Activated T-cell treated with anti-CD3 and anti-CD28 coated beads, Interleukin-2, amount 50 U/mL, for 4 hours (primary cell): ENCODE results near the gene SIK3. TPM values are rescaled to one million over a fixed set of nuclear protein-coding genes. Genes with fewer than 3 reads are reported as not detected.
"Not testable (repeated sequence)": the region's sequence is repeated elsewhere in the genome, so short reads cannot be mapped to it uniquely, and the experiment has no call there.

Experiments
- ATAC-seq, 2 donors: fragments of 200-7000 bp; cut with Tn5 transposase; one replicate each; pipeline ENCODE4 v1.10.0; 2021
- DNase-seq: peaks from one replicate; pipeline ENCODE4 v3.0.0-alpha.2; 2020
- H3K27me3 Mint-ChIP-seq: one replicate; pipeline ENCODE4 v1.8.0; 2021; ENCODE audit warnings: low read depth, mixed read lengths
- H3K36me3 Mint-ChIP-seq: one replicate; pipeline ENCODE4 v1.8.0; 2022; ENCODE audit warnings: mixed read lengths; ENCODE audit not compliant: insufficient read depth
- H3K4me1 Mint-ChIP-seq: one replicate; pipeline ENCODE4 v1.8.0; 2021; ENCODE audit warnings: low read depth, mixed read lengths
- H3K4me3 Mint-ChIP-seq: one replicate; pipeline ENCODE4 v1.8.0; 2021; ENCODE audit warnings: mild to moderate bottlenecking, moderate library complexity, mixed read lengths
- H3K9me3 Mint-ChIP-seq: one replicate; pipeline ENCODE4 v1.8.0; 2021; ENCODE audit warnings: mixed read lengths
- total RNA-seq, 3 donors: library from RNA; stranded (reverse); gene quantifications; one replicate each; pipeline ENCODE4 v1.2.1, GENCODE V29; 2021

The SIK3 gene
- total RNA-seq, 3 donors from 2014 or later = 28.7 to 48.8 (median 36.5) TPM

- no peak for DNase-seq
- no peak for ATAC-seq
- peaks cover 4% of the 10 kb centered on the region for H3K27me3 Mint-ChIP-seq
- no peaks in the 10 kb centered on the region for H3K4me1 Mint-ChIP-seq
- H3K4me3 Mint-ChIP-seq = no peak overlapping the region
- H3K9me3 Mint-ChIP-seq = no peaks in the 10 kb centered on the region
- no peaks in the 10 kb centered on the region for H3K36me3 Mint-ChIP-seq
Observed at GRCh38 chr11:117126223-117126965, 28.2 kb upstream of the SIK3 start.

- no peaks in the 10 kb centered on the region for H3K36me3 Mint-ChIP-seq
- no peak overlapping the region for H3K4me3 Mint-ChIP-seq
- DNase-seq (no peak), ATAC-seq (no peak)
- no peaks in the 10 kb centered on the region for H3K4me1 Mint-ChIP-seq
- H3K27me3 Mint-ChIP-seq = peaks cover 1% of the 10 kb centered on the region
- no peaks in the 10 kb centered on the region for H3K9me3 Mint-ChIP-seq
Observed at GRCh38 chr11:117122556-117122955, 24.3 kb upstream of the SIK3 start.

- DNase-seq (no peak), ATAC-seq (no peak)
- Mint-ChIP-seq H3K4me1 (no peaks in the 10 kb centered on the region), H3K4me3 (no peak overlapping the region), H3K27me3 (no peaks in the 10 kb centered on the region), H3K9me3 (no peaks in the 10 kb centered on the region), H3K36me3 (no peaks in the 10 kb centered on the region)
Observed at GRCh38 chr11:117121176-117121575, 22.9 kb upstream of the SIK3 start.

GRCh38 chr11:117117681-117118080, 19.5 kb upstream of the SIK3 start:
- Mint-ChIP-seq H3K27me3 (no peaks in the 10 kb centered on the region), H3K4me1 (no peaks in the 10 kb centered on the region), H3K9me3 (no peaks in the 10 kb centered on the region), H3K4me3 (no peak overlapping the region), H3K36me3 (no peaks in the 10 kb centered on the region)
- ATAC-seq = no peak
- DNase-seq = no peak

GRCh38 chr11:117112939-117113338, 14.7 kb upstream of the SIK3 start:
- not testable (repeated sequence) for H3K4me1 Mint-ChIP-seq, H3K4me3 Mint-ChIP-seq, H3K9me3 Mint-ChIP-seq, H3K36me3 Mint-ChIP-seq, ATAC-seq, H3K27me3 Mint-ChIP-seq, DNase-seq

- H3K4me1 Mint-ChIP-seq, H3K36me3 Mint-ChIP-seq, ATAC-seq, DNase-seq, H3K4me3 Mint-ChIP-seq, H3K9me3 Mint-ChIP-seq, H3K27me3 Mint-ChIP-seq: not testable (repeated sequence)
Observed at GRCh38 chr11:117112497-117112896, 14.3 kb upstream of the SIK3 start.

GRCh38 chr11:117110294-117110950, 12.2 kb upstream of the SIK3 start:
- ATAC-seq (no peak), DNase-seq (no peak)
- H3K36me3 Mint-ChIP-seq = no peaks in the 10 kb centered on the region
- H3K27me3 Mint-ChIP-seq = peaks cover 3% of the 10 kb centered on the region
- no peaks in the 10 kb centered on the region for H3K4me1 Mint-ChIP-seq
- no peaks in the 10 kb centered on the region for H3K9me3 Mint-ChIP-seq
- H3K4me3 Mint-ChIP-seq = no peak overlapping the region

GRCh38 chr11:117107701-117108590, 9.7 kb upstream of the SIK3 start:
- DNase-seq (no peak), ATAC-seq (no peak)
- no peaks in the 10 kb centered on the region for H3K4me1 Mint-ChIP-seq
- H3K4me3 Mint-ChIP-seq = no peak overlapping the region
- H3K36me3 Mint-ChIP-seq = no peaks in the 10 kb centered on the region
- H3K27me3 Mint-ChIP-seq = peaks cover 3% of the 10 kb centered on the region
- no peaks in the 10 kb centered on the region for H3K9me3 Mint-ChIP-seq

GRCh38 chr11:117100556-117100955, 2.3 kb upstream of the SIK3 start:
- DNase-seq (no peak), ATAC-seq (no peak)
- H3K4me3 Mint-ChIP-seq = no peak overlapping the region
- no peaks in the 10 kb centered on the region for H3K27me3 Mint-ChIP-seq
- peaks cover 30% of the 10 kb centered on the region for H3K4me1 Mint-ChIP-seq
- H3K9me3 Mint-ChIP-seq = no peaks in the 10 kb centered on the region
- H3K36me3 Mint-ChIP-seq = peaks cover 2% of the 10 kb centered on the region

- no peaks in the 10 kb centered on the region for H3K9me3 Mint-ChIP-seq
- peaks cover 2% of the 10 kb centered on the region for H3K36me3 Mint-ChIP-seq
- H3K4me1 Mint-ChIP-seq = peaks cover 38% of the 10 kb centered on the region
- H3K4me3 Mint-ChIP-seq = peak overlapping the region; percentile 90
- ATAC-seq (no peak), DNase-seq (no peak)
- H3K27me3 Mint-ChIP-seq = no peaks in the 10 kb centered on the region
Observed at GRCh38 chr11:117099696-117100095, 1.5 kb upstream of the SIK3 start.

GRCh38 chr11:117097389-117098268, 599 bp downstream of the SIK3 start:
- Mint-ChIP-seq H3K4me1 (peaks cover 58% of the 10 kb centered on the region), H3K36me3 (peaks cover 5% of the 10 kb centered on the region), H3K27me3 (no peaks in the 10 kb centered on the region), H3K9me3 (no peaks in the 10 kb centered on the region), H3K4me3 (peak overlapping the region; percentile 99)
- DNase-seq = peak; percentile 23
- ATAC-seq = peak; percentile 18 to 28

- H3K4me3 Mint-ChIP-seq = peak overlapping the region; percentile 99
- ATAC-seq (no peak), DNase-seq (no peak)
- H3K27me3 Mint-ChIP-seq = no peaks in the 10 kb centered on the region
- peaks cover 11% of the 10 kb centered on the region for H3K36me3 Mint-ChIP-seq
- H3K9me3 Mint-ChIP-seq = peaks cover 5% of the 10 kb centered on the region
- H3K4me1 Mint-ChIP-seq = peaks cover 64% of the 10 kb centered on the region
Observed at GRCh38 chr11:117097014-117097388, 1.2 kb downstream of the SIK3 start.

- peak overlapping the region; percentile 99 for H3K4me3 Mint-ChIP-seq
- peaks cover 8% of the 10 kb centered on the region for H3K9me3 Mint-ChIP-seq
- peak; percentile 19 for DNase-seq
- peaks cover 71% of the 10 kb centered on the region for H3K4me1 Mint-ChIP-seq
- peaks cover 16% of the 10 kb centered on the region for H3K36me3 Mint-ChIP-seq
- no peaks in the 10 kb centered on the region for H3K27me3 Mint-ChIP-seq
- ATAC-seq = peak; percentile 35 to 36
Observed at GRCh38 chr11:117096201-117096991, 1.8 kb downstream of the SIK3 start.
